PC-3 (cell line): ENCODE data around the gene TPK1. TPM values are rescaled to one million over a fixed set of nuclear protein-coding genes. Genes with fewer than 3 reads are reported as not detected.

Source experiments
- ATAC-seq: fragments of 200-7000 bp; cut with Tn5 transposase; 2 replicates; pipeline ENCODE4 v1.9.1; 2020; ENCODE audit warnings: mild to moderate bottlenecking, moderate library complexity
- BruUV-seq: library from RNA; stranded (reverse); fragments of 400-500 nt; replicated peaks from 2 replicates; lab custom pipeline; 2021; lab: Mats Ljungman, UMichigan
- CTCF ChIA-PET: fragments of 300-600 bp; sonication (Branson Sonifier 250); formaldehyde crosslinking; loops from one replicate; lab custom pipeline; 2022; ENCODE audit warnings: antibody characterized with exemption; lab: Charles Lee
- POLR2A ChIA-PET: fragments of 300-600 bp; sonication (Branson Sonifier 250); formaldehyde crosslinking; loops from one replicate; lab custom pipeline; 2022; ENCODE audit warnings: antibody characterized with exemption; ENCODE audit not compliant: unreplicated experiment; lab: Charles Lee
- DNase-seq: peaks from one replicate; pipeline ENCODE4 v3.0.0-alpha.2; 2015
- H2AFZ ChIP-seq: fragments of 300-600 bp; sonication (generic); 2 replicates; pipeline ENCODE4 v1.6.0; 2016; ENCODE audit warnings: antibody characterized with exemption, low read length
- H3F3A ChIP-seq: fragments of 300-600 bp; sonication (generic); one replicate; pipeline ENCODE4 v1.6.0; 2017; ENCODE audit warnings: antibody characterized with exemption, low read length, control low read depth, mild to moderate bottlenecking; ENCODE audit not compliant: unreplicated experiment
- H3K27ac ChIP-seq: fragments of 300-600 bp; sonication (generic); 2 replicates; pipeline ENCODE4 v1.5.1; 2016; ENCODE audit warnings: mild to moderate bottlenecking, low read length
- H3K27me3 ChIP-seq: fragments of 300-600 bp; sonication (generic); 2 replicates; pipeline ENCODE4 v1.6.1; 2016; ENCODE audit warnings: low read length, mixed read lengths
- H3K36me3 ChIP-seq: fragments of 300-600 bp; sonication (generic); 2 replicates; pipeline ENCODE4 v1.6.1; 2016; ENCODE audit warnings: low read depth, mixed run types, low read length, mixed read lengths
- H3K4me1 ChIP-seq: fragments of 300-600 bp; sonication (generic); 2 replicates; pipeline ENCODE4 v1.5.1; 2016; ENCODE audit warnings: low read length; ENCODE audit not compliant: insufficient read depth
- H3K4me2 ChIP-seq: fragments of 300-600 bp; sonication (generic); 2 replicates; pipeline ENCODE4 v1.6.0; 2016; ENCODE audit warnings: low read length
- H3K4me3 ChIP-seq: fragments of 300-600 bp; sonication (generic); 2 replicates; pipeline ENCODE4 v1.5.1; 2016; ENCODE audit warnings: mild to moderate bottlenecking, low read length, mixed read lengths
- H3K79me2 ChIP-seq: fragments of 300-600 bp; sonication (generic); 2 replicates; pipeline ENCODE4 v1.6.1; 2017; ENCODE audit warnings: low read length, mixed read lengths
- H3K9ac ChIP-seq: fragments of 300-600 bp; sonication (generic); 2 replicates; pipeline ENCODE4 v1.6.0; 2016; ENCODE audit warnings: mild to moderate bottlenecking, low read length
- H3K9me2 ChIP-seq: fragments of 300-600 bp; sonication (generic); replicated peaks from 2 replicates; pipeline ENCODE4 v1.6.1; 2016; ENCODE audit warnings: mixed run types, low read length, mixed read lengths
- H3K9me3 ChIP-seq: fragments of 300-600 bp; sonication (generic); 2 replicates; pipeline ENCODE4 v1.6.1; 2016; ENCODE audit warnings: low read length, mixed read lengths
- H4K20me1 ChIP-seq: fragments of 300-600 bp; sonication (generic); 2 replicates; pipeline ENCODE4 v1.6.1; 2016; ENCODE audit warnings: low read length, mixed read lengths
- EZH2 ChIP-seq: fragments of 300-600 bp; sonication (generic); IDR thresholded peaks from one replicate; pipeline ENCODE4 v1.6.1; 2017; ENCODE audit warnings: antibody characterized with exemption, mild to moderate bottlenecking, low read length; ENCODE audit not compliant: unreplicated experiment
- EZH2phosphoT487 ChIP-seq: fragments of 300-600 bp; sonication (generic); IDR thresholded peaks from 2 replicates; pipeline ENCODE4 v1.6.1; 2018; ENCODE audit warnings: mild to moderate bottlenecking, antibody characterized with exemption, low read length, borderline replicate concordance
- intact Hi-C: fragments of 100-400 bp; cut with micrococcal nuclease; formaldehyde crosslinking; loops from 2 replicates; pipeline ENCODE4 v1.9.0; 2023
- total RNA-seq: library from RNA; depleted of rRNA; stranded (reverse); fragments of >200 nt; gene quantifications from 2 replicates; pipeline ENCODE4 v1.2.3, GENCODE V29; 2014
- TF ChIP-seq, protein P1 (sequence below): fragments of 300-600 bp; sonication (generic); conservative IDR thresholded peaks from 2 replicates; pipeline ENCODE4 v1.5.1; 2017; ENCODE audit warnings: antibody characterized with exemption, low read depth, mild to moderate bottlenecking, low read length

Gene TPK1
- total RNA-seq, 1 experiment from 2014 or later = 4.5 TPM

DNA sequence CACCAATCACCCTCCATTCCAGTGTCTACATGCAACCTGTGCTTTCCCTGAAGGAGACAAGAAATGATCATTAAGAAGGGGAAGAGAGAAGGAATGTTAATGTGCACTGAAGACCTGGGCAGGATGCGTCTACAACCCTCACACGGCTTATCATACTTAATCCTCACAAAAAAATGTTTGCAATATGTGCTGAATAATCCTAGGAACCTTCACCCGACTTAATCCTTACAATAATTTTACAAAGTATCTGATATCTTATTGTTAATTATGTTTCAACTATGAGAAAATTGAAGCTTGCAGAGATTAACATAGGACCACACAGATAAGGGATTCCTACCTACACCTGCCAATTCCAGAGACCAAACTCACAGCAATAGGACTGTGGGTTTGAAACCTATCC, 287.3 kb downstream of the TPK1 start:
- H3K9me2 ChIP-seq = no peaks in the 10 kb centered on the region
- H3K9ac ChIP-seq = no peak overlapping the region
- TF ChIP-seq EZH2phosphoT487 (no peak), EZH2 (no peak)
- TF ChIP-seq, protein P1, sequence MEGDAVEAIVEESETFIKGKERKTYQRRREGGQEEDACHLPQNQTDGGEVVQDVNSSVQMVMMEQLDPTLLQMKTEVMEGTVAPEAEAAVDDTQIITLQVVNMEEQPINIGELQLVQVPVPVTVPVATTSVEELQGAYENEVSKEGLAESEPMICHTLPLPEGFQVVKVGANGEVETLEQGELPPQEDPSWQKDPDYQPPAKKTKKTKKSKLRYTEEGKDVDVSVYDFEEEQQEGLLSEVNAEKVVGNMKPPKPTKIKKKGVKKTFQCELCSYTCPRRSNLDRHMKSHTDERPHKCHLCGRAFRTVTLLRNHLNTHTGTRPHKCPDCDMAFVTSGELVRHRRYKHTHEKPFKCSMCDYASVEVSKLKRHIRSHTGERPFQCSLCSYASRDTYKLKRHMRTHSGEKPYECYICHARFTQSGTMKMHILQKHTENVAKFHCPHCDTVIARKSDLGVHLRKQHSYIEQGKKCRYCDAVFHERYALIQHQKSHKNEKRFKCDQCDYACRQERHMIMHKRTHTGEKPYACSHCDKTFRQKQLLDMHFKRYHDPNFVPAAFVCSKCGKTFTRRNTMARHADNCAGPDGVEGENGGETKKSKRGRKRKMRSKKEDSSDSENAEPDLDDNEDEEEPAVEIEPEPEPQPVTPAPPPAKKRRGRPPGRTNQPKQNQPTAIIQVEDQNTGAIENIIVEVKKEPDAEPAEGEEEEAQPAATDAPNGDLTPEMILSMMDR = no peak
- H3K4me1 ChIP-seq = peaks cover 9% of the 10 kb centered on the region
- no peak overlapping the region for H3K27ac ChIP-seq
- no peaks in the 10 kb centered on the region for H3K9me3 ChIP-seq
- ATAC-seq = no peak
- H3F3A ChIP-seq = no peaks in the 10 kb centered on the region
- no peaks in the 10 kb centered on the region for H3K36me3 ChIP-seq
- H4K20me1 ChIP-seq = no peaks in the 10 kb centered on the region
- BruUV-seq = no TSS peak
- no peaks in the 10 kb centered on the region for H3K79me2 ChIP-seq
- ChIA-PET CTCF (no interaction called here), POLR2A (no interaction called here)
- H3K27me3 ChIP-seq = 0 out of 2 replicates have a peak, but pooled peaks cover 4% of the 10 kb centered on the region
- no peak overlapping the region for H2AFZ ChIP-seq
- H3K4me2 ChIP-seq = no peak overlapping the region
- intact Hi-C loops = no loop called here
- DNase-seq = no peak
- H3K4me3 ChIP-seq = no peak overlapping the region

DNA sequence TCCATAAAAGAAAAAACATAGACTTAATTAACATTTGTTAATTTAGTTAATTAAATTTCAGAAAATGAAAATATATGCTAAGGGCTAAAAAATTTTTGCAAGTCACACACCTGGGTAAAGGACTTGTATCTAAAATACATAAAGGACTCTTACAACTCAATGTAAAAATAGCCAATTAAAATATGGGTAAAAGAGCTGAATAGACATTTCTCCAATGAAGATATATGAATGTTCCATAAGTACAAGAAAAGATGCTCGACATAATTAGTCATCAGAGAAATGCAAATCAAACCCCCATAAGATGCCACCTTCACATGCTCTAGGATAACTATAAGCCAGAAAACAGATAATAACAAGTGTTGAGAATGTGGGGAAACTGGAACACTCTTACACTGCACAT, 288.0 kb downstream of the TPK1 start:
- H3K79me2 ChIP-seq = no peaks in the 10 kb centered on the region
- H3K9me3 ChIP-seq = no peaks in the 10 kb centered on the region
- no peak overlapping the region for H2AFZ ChIP-seq
- no peaks in the 10 kb centered on the region for H3F3A ChIP-seq
- intact Hi-C loops = no loop called here
- H3K4me1 ChIP-seq = peaks cover 9% of the 10 kb centered on the region
- H3K9me2 ChIP-seq = no peaks in the 10 kb centered on the region
- no peak overlapping the region for H3K9ac ChIP-seq
- no peak overlapping the region for H3K27ac ChIP-seq
- ChIA-PET POLR2A (no interaction called here), CTCF (no interaction called here)
- no peak overlapping the region for H3K4me3 ChIP-seq
- no peak for DNase-seq
- no peak for ATAC-seq
- no peak for TF ChIP-seq EZH2
- TF ChIP-seq, protein P1 = no peak
- no peak for TF ChIP-seq EZH2phosphoT487
- no peaks in the 10 kb centered on the region for H4K20me1 ChIP-seq
- 0 out of 2 replicates have a peak, but pooled peaks cover 4% of the 10 kb centered on the region for H3K27me3 ChIP-seq
- no TSS peak for BruUV-seq
- H3K36me3 ChIP-seq = no peaks in the 10 kb centered on the region
- no peak overlapping the region for H3K4me2 ChIP-seq

DNA sequence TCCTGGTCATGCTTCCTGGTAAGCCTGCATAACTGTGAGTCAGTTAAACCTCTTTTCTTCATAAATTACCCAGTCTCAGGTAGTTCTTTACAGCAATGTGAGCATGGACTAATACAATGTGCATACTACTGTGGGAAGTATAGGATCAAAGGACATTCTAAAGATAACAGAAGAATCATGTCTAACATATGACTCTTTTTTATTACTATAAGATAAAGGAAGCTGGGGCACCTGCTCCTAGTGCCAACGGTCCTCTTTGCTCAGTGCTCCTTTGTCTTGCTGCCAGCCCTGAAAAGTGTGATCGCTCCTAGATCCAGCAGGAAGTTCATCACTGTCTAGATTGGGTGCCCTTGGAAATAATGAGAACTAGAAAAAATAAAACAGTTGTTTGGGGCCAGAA, 289.1 kb downstream of the TPK1 start:
- H3K4me1 ChIP-seq = peaks cover 9% of the 10 kb centered on the region
- no peak overlapping the region for H2AFZ ChIP-seq
- no peaks in the 10 kb centered on the region for H3K36me3 ChIP-seq
- DNase-seq = no peak
- TF ChIP-seq, protein P1 = no peak
- TF ChIP-seq EZH2 (no peak), EZH2phosphoT487 (no peak)
- no peak for ATAC-seq
- no peaks in the 10 kb centered on the region for H3K9me2 ChIP-seq
- no peak overlapping the region for H3K9ac ChIP-seq
- ChIA-PET POLR2A (no interaction called here), CTCF (no interaction called here)
- no peak overlapping the region for H3K4me2 ChIP-seq
- BruUV-seq = no TSS peak
- no peak overlapping the region for H3K27ac ChIP-seq
- H3K9me3 ChIP-seq = no peaks in the 10 kb centered on the region
- intact Hi-C loops = no loop called here
- H3F3A ChIP-seq = no peaks in the 10 kb centered on the region
- no peak overlapping the region for H3K4me3 ChIP-seq
- 0 out of 2 replicates have a peak, but pooled peaks cover 4% of the 10 kb centered on the region for H3K27me3 ChIP-seq
- no peaks in the 10 kb centered on the region for H4K20me1 ChIP-seq
- no peaks in the 10 kb centered on the region for H3K79me2 ChIP-seq
